Measurements from ENCODE around the gene GFRAL. TPM values are rescaled to one million over a fixed set of nuclear protein-coding genes. Genes with fewer than 3 reads are reported as not detected.
A peak's percentile ranks its signal among the peaks of the same experiment; 100 is the strongest.

GFRAL gene
- total and polyA plus RNA-seq, 2 of the 4 experiments (the other 2 are of a cell fraction) = not detected

GRCh38 chr6:55447891-55448290 is 120.6 kb downstream of the GFRAL start:
- Histone ChIP-seq H3K18ac (ENCODE audit: low read depth, low read length) (no peak overlapping the region; the same call in 1 of the 2 replicates), H3K79me1 (ENCODE audit: low read depth in 1 of 2, low read length in 2 of 2) (no peaks in the 10 kb centered on the region), H2AFZ (replicated peaks; ENCODE audit: low read length, poor library complexity) (no peak overlapping the region), H3K27me3 (ENCODE audit: control insufficient read depth, insufficient read depth, low read length) (no peaks in the 10 kb centered on the region), H2BK20ac (ENCODE audit: low read depth, low read length) (peak overlapping the region; percentile 57), H2AK5ac (ENCODE audit: low read depth, low read length) (no peak overlapping the region), H2AK9ac (replicated peaks; ENCODE audit: low read depth, low read length, poor library complexity) (no peak overlapping the region), H3K9ac (ENCODE audit: low read depth, low read length) (no peak overlapping the region), H2BK120ac (ENCODE audit: low read depth, low read length) (0 out of 2 replicates have a peak overlapping the region, but pooled peaks have one; percentile 57), H3K14ac (replicated peaks; ENCODE audit: low read depth, low read length) (no peak overlapping the region), H2BK5ac (ENCODE audit: low read depth, low read length, poor library complexity, severe bottlenecking) (no peak overlapping the region), H3K36me3 (ENCODE audit: control insufficient read depth, insufficient read depth, low read length) (no peaks in the 10 kb centered on the region), H4K91ac (ENCODE audit: insufficient read depth, low read depth, low read length) (no peak overlapping the region), H3K4me1 (ENCODE audit: control insufficient read depth, insufficient read depth, low read length) (peaks cover 1% of the 10 kb centered on the region), H3K56ac (ENCODE audit: extremely low read depth, insufficient read depth, low read length) (no peak overlapping the region), H3K4me2 (ENCODE audit: low read depth, low read length) (no peak overlapping the region), H3K23ac (ENCODE audit: low read depth, low read length) (no peak overlapping the region; the same call in 1 of the 2 replicates), H4K5ac (ENCODE audit: low read depth, low read length) (no peak overlapping the region), H3K9me3 (ENCODE audit: control insufficient read depth, insufficient read depth, low read length) (no peaks in the 10 kb centered on the region), H3K4ac (ENCODE audit: low read depth, low read length) (no peak overlapping the region), H3K4me3 (ENCODE audit: insufficient read depth, low read depth, low read length) (no peak overlapping the region), H4K20me1 (ENCODE audit: insufficient read depth, low read length) (no peaks in the 10 kb centered on the region), H3K9me1 (ENCODE audit: insufficient read depth, low read length) (peaks cover 2% of the 10 kb centered on the region; the same call in 1 of the 2 replicates), H2BK15ac (ENCODE audit: low read depth, low read length) (peak overlapping the region; percentile 4; the same call in 1 of the 3 replicates), H3K27ac (ENCODE audit: insufficient read depth, low read length) (no peak overlapping the region), H4K8ac (ENCODE audit: low read depth in 2 of 2, low read length in 2 of 2) (no peak overlapping the region)
- WGBS, 2 experiments (ENCODE audit: extremely low coverage in 2 of 2, insufficient read length in 1 of 2) = no CpG with 5 or more reads among the region's 3 CpGs
- CTCF ChIA-PET = interaction anchor here (0.8 to 1.1 kb wide), 2 partner anchors 172 to 246 kb away, joined by 3 to 5 read pairs; no protein-coding TSS in a partner anchor
- in situ Hi-C loops (cut with MboI; ENCODE audit: low sequenced_read_pairs) (loop anchor here (10.0 to 25.0 kb wide), 3 partner anchors 437 to 839 kb away; no protein-coding TSS in a partner anchor), dilution Hi-C loops (cut with HindIII; ENCODE audit: low sequenced_read_pairs, unreplicated experiment) (no loop called here), intact Hi-C loops (cut with micrococcal nuclease) (loop anchor here (10.0 kb wide), 1 partner anchor 1463 kb away; no protein-coding TSS in a partner anchor)
- ATAC-seq (ENCODE audit: low read depth) (no peak), DNase-seq (no peak)
- no TSS peak for BruUV-seq (replicated peaks)
- no peak for TF ChIP-seq CTCF (conservative IDR thresholded peaks at IDR 0.05; ENCODE audit: low read depth, low read length)
- TF ChIP-seq ELK1 (IDR thresholded peaks at IDR 0.05; ENCODE audit: borderline replicate concordance, low read depth, low read length) = no peak
- no peak for TF ChIP-seq POLR2A (IDR thresholded peaks at IDR 0.05; ENCODE audit: low read depth, low read length)
- no peak for TF ChIP-seq MAFK (IDR thresholded peaks at IDR 0.05; ENCODE audit: low read depth, low read length)
- TF ChIP-seq, protein P1, sequence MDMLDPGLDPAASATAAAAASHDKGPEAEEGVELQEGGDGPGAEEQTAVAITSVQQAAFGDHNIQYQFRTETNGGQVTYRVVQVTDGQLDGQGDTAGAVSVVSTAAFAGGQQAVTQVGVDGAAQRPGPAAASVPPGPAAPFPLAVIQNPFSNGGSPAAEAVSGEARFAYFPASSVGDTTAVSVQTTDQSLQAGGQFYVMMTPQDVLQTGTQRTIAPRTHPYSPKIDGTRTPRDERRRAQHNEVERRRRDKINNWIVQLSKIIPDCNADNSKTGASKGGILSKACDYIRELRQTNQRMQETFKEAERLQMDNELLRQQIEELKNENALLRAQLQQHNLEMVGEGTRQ (IDR thresholded peaks at IDR 0.05; ENCODE audit: low read depth, low read length) = no peak
- TF ChIP-seq SMC3 (IDR thresholded peaks at IDR 0.05; ENCODE audit: low read depth, low read length) = no peak
- TF ChIP-seq RCOR1 (IDR thresholded peaks at IDR 0.05; ENCODE audit: insufficient replicate concordance, low read length) = no peak
- TF ChIP-seq FOS (IDR thresholded peaks at IDR 0.05; ENCODE audit: low read depth, low read length) = no peak
- no peak for TF ChIP-seq CEBPB (IDR thresholded peaks at IDR 0.05; ENCODE audit: low read depth, low read length)
- TF ChIP-seq MAZ (IDR thresholded peaks at IDR 0.05; ENCODE audit: borderline replicate concordance, low read depth, low read length) = no peak
- TF ChIP-seq NFE2L2 (IDR thresholded peaks at IDR 0.05; ENCODE audit: low read depth, low read length) = no peak
- POLR2A ChIA-PET (ENCODE audit: unreplicated experiment) = no interaction called here
